Measurements from ENCODE around the gene RAMAC.
"Not testable (repeated sequence)": the region's sequence is repeated elsewhere in the genome, so short reads cannot be mapped to it uniquely, and the experiment has no call there.

Gene RAMAC

DNA sequence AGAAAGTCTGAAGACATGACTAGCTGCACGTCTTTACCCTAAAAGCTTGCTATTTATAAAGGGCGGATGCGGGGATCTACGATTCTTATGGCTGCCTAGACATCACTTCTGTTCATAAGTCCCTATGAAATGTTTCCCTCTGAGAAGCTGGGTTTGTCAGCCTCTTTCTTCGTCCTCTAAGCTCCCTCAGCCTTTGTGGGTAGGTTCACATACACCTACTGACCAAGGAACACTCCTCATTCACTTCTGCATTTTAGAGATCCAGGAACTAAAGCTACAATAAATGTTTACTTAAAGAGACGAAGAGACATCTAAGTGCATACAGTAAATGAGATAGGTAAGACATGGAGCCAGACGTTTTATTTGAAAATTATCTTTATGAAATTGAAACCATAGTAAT is 16.7 kb upstream of the RAMAC start:
- no peak for DNase-seq

DNA sequence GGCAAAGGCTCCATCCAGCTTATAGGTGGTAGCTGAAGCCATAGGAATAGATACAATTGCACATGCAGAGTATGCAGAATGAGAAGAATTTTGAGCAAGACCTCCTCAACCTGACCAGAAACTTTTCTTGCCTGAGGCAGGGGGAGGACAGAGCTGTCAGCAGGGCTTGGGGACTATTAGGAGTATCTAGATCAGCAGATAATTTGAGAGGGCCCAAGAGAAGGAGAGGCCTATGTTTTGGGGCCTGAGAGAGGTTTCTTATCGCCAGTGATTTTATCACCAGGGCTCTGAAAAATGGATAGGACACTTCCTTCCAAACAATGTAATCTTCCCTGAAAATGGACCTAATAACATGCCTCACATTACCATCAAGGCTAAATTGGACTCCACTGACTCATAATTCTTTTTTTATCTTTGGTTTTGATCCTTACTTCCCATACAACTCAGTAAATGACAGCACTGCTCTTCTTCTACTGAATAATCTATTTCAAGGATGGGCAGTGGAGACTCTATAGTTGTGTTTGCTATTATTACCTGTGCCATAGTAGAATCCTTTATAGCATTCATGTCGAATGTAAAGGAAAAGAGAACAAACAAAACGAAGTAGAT is 15.8 kb upstream of the RAMAC start:
- DNase-seq, result no peak

DNA sequence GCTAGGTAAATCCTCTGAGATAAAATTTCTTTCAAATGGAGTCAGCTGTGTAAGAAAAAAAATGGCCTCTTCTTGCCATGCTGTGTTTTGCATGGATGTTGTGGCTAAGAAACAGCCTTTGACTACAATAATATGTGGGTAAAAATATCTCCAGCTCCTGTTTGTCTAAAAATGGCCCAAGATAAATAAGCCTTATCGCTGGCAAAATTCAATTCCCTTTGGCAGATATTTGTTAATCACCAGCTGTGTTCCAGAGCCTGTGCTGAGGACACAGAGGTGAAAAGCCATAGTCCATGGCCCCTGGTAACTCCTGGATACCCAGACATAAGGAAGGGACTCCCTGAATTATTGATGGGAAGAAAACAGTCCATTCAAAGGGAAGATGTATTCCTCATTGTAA is 15.3 kb upstream of the RAMAC start:
- no peak for DNase-seq

DNA sequence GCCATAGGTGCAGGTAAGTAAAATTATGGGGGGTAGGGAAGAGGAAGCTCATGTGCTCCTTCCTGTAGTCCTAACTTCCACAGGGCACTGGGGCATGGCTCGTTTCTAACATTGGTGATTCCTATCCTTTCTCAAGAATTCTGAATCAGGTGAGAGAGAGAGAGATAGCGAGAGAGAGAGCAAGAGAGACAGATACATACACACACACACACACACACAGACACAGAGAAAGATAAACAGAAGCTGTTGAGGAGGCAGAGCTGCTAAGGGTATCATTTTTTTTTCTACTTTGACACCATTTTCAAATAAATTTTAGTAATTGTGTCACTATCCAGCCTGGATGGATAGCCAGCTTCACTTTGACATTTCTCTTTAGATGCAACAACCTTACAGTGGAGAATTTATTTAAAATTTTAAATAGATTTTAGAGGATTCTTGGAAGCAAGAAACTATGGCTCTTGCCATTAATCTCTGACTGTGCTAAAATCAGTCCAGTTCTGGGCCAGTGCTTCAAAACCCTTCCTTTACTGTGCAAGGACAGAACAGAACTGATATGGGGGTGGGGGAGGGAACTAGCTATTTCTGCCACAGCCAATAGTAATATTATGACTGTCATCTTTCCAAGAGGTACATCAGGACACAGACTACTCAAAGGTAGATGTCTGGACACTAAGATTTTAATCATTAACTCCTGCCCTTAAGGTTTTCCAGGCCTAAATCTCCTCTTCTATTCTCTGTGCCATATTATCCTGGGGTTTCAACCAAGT is 14.6 kb upstream of the RAMAC start:
- DNase-seq, result no peak

DNA sequence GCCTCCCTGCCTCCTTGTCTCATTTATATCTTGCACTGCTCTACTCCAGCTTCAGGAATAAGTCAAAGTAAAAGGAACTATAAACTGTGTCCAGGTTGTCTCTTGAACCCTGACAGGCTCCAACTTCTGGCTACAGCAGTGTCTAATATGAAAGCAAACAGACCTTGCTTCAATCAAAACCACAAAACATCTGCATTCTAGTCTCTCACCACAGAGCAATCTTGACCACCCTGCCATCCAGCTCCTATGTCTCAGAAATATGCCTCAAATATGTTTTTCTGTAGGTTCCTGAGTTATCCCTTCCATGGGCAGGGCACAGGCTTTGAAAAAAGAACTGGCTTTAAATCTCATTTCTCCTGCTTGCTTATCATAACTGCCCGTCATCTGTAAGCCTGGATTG is 13.0 kb upstream of the RAMAC start:
- DNase-seq, result no peak

DNA sequence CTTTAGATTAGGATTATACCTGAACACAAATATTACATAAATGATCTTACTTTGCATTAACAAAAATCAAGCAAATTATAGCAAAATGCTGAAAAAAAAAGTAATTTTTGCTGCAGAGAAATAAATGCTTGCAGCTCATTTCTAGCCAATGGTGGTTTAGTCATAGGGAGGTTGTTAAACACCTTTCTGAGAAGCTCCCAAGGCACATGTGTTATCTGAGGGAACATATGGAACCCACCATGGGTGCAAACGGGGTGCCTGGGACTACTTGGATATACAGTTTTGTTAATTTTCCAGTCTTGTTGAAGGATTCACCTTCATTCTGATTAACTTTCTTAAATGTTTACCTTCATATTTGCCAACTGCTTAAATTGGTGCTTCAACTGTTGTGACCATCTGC is 8.9 kb upstream of the RAMAC start:
- DNase-seq, result no peak

DNA sequence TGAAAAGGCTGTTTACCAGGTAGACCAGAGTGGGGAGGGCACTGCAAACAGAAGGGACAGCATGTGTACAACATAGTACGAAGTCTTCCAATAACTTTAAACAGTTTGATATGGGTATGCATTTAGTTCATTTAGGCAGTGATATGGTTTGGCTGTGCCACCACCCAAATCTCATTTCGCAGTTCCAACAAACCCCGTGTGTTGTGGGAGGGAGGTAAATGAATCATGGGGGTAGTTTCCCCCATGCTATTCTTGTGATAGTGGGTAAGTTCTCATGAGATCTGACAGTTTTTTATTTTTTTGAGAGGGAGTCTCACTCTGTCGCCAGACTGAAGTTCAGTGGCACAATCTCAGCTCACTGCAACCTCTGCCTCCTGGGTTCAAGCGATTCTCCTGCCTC is 7.6 kb upstream of the RAMAC start:
- DNase-seq, result no peak

DNA sequence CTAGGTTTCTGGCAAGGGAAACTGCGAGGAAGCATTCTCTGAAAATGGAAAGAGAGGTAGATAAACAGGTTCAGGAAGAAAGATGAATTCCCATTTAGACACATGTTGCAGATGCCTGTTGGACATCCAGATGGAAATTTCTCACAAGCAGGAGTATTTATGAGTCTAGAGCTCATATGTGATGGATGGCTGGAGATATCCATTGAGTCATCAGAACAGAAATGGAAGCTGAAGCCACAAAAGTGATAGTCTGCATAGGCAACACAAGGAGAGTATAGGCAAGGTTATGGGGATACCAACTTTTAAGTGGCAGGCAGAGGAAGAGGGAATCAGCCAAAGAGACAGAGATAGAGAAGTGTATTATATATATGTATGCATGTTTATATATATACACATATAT is 6.3 kb upstream of the RAMAC start:
- no peak for DNase-seq

DNA sequence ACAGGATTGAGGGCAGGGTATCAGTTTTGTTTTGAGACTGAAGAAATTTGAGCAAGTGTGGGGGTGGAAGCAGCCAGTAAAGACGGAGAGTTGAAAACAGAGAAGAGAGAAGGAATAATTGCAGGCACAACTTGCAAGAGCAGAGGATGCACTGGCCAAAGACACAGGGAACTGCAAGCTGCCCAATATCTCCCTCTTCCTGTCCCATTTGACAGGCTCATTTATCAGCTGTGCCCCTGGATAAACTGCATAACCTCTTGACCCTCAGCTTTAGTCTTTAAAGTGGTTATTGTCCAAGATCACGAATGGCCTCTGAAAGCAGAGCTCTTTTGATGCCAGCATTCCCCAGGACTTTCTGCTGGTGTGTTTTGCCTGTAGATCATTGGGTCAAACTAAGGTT is 5.0 kb upstream of the RAMAC start:
- DNase-seq, result no peak

DNA sequence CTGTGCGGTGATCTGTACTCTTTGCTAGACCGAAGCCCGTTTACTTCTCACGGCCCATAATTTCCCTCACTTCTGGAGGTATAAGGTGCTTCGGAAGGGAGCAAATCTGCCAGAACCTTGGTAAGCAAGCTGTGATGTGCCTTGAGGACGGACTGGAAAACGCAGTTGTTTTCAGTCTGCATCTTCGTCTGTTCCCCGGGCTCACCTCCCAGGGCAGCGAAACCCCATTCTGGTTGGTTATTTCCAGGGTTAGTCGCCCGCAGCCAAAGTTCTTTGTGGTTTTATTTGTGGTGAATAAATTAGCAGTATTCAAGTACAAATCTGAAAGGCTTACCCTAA is 401 bp downstream of the RAMAC start:
- DNase-seq, result no peak

DNA sequence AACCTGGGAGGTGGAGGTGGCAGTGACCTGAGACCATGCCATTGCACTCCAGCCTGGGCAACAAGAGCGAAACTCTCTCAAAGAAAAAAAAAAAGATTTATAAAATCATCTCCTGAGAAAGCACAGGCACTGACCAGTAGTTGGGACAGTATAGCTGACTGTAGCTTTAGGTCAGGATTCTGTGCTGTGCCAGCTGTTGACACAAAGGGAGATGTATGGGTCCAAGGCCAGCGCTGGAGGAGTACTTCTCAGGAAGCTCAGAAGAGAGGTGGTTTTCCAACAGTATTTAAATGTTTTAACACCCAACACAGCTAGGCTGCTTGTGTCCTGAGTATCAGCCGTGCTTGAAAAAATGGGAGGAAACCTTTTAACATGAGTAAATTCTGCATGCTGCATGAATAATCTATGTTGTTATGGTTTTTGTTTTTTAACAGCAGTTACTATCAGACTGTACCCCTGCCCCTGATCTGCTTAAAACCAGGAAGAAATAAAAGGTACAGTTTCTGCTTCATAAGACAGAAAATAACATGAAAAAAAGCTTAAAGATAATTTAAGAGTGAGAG is 6.5 kb downstream of the RAMAC start:
- DNase-seq, result no peak

DNA sequence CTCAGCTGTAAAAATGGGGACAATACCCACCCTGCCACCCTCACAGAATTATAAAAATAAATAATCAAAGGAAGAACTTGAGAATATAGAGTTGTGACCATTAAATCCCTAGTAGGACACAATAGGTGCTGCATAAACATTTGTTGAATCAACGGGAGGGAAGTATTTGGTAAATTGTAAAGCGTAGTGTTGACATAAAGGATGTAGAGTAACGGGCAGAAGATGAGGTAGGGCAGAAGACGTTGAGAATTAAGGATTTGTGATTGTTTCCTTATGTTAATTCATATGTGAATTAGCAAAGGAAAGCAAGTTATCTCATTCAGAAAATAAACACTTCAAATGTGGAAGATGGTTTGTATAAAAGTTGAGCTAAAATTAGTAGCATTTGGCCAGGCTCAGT is 7.1 kb downstream of the RAMAC start:
- no peak for DNase-seq

DNA sequence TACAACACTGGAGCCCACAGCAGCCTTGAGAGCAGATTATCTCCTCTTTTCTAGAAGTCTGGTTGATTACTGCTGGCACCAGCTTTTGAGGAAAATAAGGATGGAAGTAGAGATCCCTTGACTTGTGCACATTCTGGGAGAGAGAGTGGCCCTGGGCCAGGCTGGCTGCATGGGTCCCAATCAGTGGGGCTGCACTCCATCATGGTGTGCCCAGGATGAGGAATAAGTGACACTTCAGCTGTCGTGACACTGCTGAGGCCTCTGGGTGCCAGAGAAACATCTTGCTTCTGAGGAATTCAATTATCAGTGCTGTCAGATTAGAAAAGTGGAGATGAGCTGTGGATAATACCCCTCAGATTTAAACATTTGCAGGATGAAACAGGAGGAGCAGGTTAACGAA is 9.1 kb downstream of the RAMAC start:
- no peak for DNase-seq

DNA sequence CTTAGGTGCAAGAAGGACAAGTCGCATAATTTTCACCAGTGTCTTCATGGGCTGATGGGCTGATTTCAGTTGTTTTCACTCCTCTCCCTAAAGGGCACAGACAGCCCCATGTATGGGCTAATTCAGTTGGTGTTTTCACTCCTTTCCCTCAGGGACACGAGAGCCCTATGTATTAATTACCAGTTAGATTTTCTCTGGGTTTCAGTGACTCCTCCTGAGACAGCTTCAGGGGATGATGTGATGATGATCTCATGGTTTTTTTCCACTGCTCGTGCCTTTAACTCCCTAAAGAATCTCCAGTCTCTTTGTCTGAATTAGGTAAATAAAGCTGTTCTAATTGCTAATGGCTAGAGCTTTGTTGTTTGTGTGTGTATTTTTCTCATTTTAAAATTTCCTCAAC is 9.9 kb downstream of the RAMAC start:
- DNase-seq, result no peak

DNA sequence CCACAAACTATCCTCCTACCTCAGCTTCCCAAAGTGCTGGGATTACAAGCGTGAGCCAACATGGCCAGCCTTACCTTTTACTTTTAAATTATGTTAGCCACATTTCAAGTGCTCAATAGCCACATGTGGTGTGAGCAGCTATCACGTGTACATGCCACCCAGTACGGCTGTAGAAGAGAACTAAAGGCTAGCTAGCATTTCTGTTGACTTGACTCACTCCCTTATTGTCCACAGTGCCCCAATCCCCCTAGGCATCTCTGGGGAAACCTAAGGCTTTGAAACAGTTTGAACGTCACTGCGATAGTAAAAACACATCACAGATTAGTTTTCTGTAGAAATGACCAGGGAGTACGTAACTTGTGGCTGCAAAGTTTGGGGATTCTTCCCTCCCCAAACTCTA is 13.4 kb downstream of the RAMAC start:
- DNase-seq, result no peak

DNA sequence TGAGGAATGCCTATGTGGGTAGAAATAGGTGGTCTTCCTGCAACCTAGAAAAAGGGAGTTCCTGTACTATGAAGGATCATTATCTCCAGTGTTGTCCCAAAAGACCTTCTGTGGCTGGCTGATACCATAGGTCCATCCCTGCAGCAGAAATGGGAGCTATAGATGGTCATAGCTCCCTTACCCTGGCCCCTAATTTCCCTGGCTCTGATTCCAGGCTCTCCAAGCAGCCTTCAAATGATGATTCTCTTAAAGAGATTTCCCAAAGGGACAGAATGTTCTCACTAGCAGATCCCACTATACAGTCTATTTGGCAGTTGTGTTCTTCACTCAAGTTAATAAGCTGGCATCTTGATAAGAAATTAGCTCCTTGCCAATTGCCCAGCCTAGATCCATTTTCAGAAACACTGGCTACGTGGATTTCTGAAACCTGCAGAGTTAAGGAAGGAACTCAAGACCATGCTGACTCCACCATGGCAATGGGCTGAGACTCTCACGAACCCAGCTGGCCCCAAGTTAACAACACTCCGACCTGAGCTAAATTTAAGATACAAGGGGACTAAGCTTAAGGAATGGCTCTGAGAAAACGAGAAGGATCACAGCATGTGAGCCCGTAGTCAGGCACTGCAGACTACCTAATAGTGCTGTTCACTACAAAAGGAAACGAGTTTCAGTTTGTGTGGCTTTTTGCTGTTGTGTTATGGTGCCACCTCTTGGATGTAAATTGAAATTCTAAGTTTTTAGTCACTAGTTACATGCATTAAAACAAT is 14.1 kb downstream of the RAMAC start:
- peak; percentile 37 for DNase-seq

DNA sequence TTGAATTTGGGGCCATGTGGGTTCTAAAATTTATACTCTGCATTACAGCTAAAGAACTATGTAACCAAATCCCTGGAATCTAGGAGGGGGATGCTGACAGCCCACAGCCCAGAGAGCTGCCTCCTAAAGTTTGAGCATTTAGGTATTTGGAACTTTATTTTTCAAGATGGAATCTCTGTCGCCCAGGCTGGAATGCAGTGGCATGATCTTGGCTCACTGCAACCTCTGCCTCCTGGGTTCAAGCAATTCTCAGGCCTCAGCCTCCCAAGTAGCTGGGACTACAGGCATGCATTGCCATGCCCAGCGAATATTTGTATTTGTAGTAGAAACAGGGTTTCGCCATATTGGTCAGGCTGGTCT is 14.6 kb downstream of the RAMAC start:
- DNase-seq, result not testable (repeated sequence)

DNA sequence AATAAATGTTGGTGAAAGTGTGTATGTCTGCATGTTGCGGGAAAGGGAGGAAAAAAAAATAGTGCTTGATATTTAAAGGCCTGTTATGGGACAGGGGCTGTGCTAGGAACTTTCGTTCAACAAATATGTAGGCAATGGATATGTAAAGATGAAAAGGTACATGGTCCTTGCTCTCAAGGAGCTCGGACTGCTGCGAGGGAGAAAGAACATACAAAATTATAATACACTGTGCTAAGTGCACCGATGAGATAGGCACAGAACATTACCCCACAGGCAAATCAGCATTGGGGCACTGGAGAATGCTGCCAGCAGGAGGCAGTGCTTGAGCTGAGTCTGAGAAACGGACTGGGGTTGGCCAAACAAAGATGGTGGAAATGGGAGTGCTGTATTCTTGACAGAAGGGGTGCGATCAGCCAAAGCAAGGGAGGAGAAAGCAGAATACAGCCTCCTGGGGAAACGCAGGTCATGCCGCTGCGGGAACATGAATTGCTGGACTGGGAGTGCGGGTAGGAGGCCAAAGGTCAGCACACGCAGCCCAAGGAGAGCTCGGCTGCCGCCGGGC is 24.8 kb downstream of the RAMAC start:
- peak; percentile 63 for DNase-seq

DNA sequence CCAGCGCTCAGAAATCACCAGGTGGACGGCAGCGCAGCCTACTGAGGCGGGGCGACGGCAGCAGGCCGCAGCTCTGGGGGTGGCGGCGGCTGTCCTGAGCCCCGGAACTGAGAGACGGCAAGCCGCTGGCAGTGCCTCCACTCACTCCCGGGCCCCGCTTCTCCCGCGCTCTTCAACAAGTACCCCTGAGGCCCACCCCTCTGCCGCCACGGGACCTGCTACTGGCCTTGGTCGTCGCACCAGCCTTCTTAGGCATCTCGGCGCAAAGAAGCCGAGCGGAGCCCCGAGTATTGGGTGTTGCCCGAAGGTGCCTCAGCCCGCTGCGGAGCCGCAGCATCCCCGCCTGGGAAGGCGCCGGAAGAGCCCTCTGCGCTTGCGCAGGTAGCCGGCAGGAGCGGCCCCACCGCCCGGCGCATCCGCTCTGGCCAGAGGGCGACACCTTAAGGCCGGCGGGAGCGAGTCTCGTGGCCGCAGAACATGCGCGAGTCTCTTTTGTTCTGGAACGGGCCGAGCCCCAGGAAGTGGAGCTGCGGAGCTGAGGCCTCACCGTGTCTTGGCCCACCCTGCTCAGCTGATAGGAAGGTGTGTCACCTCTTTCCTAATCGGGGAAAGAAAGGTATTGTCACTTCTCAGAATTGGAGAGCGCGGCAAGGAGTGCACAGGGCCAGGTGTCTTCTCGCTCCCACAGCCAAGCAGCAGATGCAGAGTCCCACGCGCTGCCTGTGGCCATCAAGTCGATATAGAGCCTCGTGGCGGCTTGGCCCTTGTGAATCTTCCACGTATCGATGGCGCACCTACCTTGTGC is 25.5 kb downstream of the RAMAC start, which contains the start of gene C15orf40:
Gene C15orf40, minus strand, starts transcription at position 369 of the 805 bp plus-strand sequence. Its CDS starts 32 bp downstream, at position 337.
- peak; percentile 85 for DNase-seq

DNA sequence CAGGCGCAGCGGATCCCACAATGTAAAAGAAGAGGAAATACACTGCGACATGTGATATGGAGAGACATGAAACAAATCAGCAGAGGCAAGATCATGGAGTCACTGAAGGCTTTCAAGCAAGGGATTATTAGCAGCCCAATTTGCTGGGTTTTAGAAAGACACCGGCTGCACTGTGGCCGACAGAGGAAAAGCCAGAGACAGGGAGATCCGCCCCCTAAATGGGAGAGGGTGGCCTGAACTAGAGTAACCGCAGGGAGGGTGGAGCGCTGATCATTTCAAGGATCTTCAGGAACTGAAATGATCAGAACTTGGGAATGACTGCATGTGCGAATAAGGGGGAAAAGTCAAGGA is 26.0 kb downstream of the RAMAC start:
- no peak for DNase-seq

DNA sequence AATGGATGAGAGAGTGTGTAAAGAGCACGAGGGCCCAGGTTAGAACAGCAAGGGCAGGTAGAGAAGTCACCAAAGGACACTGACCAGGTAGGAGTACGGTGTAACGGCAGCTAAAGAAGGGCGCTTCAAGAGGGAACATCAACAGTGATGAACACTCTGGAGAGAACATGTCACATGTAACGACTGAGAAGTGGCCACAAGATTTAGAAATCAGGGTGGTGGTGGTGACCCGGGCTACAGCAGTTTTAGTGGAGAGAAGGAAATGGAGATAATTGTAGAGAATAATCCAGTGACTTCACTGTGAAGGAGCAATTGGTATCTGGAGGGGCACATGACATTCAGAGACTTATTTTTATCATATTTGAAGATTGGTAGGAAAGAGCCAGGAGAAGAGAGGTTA is 26.6 kb downstream of the RAMAC start:
- no peak for DNase-seq

DNA sequence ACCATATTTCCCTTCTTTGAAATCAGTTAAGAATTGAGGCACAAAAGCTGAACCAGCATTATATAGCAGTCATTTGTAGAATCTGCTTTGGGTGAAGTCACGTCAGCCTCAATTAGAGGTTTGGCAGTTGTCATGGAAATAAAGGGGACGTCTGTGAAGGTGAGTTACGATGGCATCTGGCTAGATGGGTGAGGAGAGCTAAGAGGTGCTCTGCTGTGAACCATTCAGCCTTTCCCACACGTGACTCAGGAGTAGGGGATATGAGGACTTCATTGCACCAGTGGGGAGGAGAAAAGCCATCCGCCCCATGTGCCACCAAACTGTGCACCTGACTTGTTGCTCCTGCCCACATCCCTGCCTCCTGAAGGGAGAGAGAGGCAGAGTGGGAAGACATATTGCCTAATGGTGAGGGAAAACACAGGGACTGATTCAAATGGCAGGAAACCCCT is 28.2 kb downstream of the RAMAC start:
- DNase-seq, result no peak

DNA sequence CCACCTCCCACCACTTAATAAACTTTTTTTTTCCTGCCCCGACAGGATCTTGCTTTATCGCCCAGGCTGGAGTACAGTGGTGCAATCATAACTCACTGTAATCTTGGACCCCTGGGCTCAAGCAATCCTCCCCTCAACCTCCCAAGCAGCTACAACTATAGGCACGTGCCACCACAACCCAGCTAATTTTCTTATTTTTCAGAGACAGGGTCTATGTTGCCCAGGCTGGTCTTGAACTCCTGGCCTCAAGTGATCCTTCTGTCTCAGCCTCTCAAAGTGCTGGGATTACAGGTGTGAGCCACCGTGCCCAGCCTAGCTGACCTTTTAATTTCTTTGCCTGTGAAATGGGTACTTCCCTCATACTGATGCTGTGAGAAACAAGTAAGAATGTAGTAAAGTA is 29.4 kb downstream of the RAMAC start:
- no peak for DNase-seq

Data from GDM1 (cell line).